RWPE1 (cell line): ENCODE measurements around the gene ADD3.

ENCODE experiments used
- CTCF ChIA-PET: fragments of 350-600 bp; sonication (Branson Sonifier 250); formaldehyde crosslinking; extraction: SDS; loops from one replicate; lab custom pipeline; 2021; lab: Yijun Ruan, JAX
- POLR2A ChIA-PET: fragments of 400-600 bp; formaldehyde crosslinking; extraction: SDS; loops from one replicate; lab custom pipeline; 2020; ENCODE audit warnings: antibody characterized with exemption; ENCODE audit not compliant: low non-redundant PET; lab: Yijun Ruan, JAX
- DNase-seq: peaks from one replicate; pipeline ENCODE4 v3.0.0; 2012; ENCODE audit warnings: low spot score
- H3K27ac ChIP-seq: fragments of 450-650 bp; 2 replicates; pipeline ENCODE4 v1.5.1; 2017
- TF ChIP-seq, protein P1 (sequence below): fragments of 450-650 bp; conservative IDR thresholded peaks from 2 replicates; pipeline ENCODE4 v1.5.1; 2017; ENCODE audit warnings: low read depth, mild to moderate bottlenecking

ADD3 gene

DNA sequence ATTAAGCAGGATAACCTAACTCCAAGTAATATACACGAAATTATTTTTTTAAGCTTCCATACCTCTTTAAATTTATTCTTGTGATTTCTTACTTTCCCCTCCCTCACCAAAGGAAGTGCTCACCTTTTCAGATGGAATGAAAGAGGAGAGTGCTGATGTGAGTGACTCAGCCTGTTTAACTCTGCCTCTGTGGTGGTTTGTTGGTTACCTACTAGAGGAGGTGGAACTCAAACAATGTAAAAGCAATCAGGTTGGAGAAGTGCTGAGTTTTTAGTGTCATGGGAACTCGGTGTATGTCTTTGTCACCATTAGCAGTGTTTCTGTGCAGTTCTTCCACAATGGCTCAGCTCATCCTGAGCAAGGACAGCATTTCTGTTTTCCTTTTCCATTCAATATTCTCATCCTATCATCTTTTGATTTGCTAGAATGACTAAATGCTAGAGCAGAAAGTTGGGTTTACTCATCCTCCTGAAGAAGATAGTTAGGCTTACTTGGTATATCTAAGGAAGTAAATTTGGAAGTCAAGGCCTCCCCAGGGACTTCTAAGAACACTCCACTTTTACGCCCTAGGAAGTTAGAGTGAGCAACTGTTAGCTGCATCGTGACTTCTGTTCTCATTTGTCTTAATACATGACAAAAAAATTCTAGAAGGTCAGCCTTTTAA lies 6.0 kb downstream of the ADD3 start:
- DNase-seq, result peak; percentile 51
- POLR2A ChIA-PET, result no interaction called here
- CTCF ChIA-PET, result interaction anchor here (0.6 to 0.8 kb wide), 2 partner anchors 93 to 129 kb away, joined by 4 to 8 read pairs; no protein-coding TSS in a partner anchor
- TF ChIP-seq, protein P1, sequence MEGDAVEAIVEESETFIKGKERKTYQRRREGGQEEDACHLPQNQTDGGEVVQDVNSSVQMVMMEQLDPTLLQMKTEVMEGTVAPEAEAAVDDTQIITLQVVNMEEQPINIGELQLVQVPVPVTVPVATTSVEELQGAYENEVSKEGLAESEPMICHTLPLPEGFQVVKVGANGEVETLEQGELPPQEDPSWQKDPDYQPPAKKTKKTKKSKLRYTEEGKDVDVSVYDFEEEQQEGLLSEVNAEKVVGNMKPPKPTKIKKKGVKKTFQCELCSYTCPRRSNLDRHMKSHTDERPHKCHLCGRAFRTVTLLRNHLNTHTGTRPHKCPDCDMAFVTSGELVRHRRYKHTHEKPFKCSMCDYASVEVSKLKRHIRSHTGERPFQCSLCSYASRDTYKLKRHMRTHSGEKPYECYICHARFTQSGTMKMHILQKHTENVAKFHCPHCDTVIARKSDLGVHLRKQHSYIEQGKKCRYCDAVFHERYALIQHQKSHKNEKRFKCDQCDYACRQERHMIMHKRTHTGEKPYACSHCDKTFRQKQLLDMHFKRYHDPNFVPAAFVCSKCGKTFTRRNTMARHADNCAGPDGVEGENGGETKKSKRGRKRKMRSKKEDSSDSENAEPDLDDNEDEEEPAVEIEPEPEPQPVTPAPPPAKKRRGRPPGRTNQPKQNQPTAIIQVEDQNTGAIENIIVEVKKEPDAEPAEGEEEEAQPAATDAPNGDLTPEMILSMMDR, result no peak
- H3K27ac ChIP-seq, result no peak overlapping the region

DNA sequence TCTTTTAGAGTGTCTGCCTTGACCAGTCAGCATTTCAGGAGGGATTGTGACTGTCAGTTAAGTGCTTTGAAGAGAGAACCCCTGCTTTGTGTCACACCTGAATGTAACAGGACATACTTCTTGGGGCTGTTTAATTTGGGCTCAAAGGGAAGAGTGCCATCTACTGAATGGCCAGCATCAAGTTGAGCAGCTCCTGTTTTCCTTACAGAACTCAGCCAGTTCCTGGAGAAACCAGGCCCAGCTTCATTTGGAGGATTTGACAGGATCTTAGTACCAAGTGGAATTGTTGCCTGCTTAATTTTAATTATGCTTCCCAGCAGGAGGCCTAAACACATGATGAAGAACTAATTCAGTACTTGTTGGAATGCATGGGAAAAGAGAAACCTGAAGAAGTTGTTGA lies 8.3 kb downstream of the ADD3 start:
- ChIA-PET POLR2A (no interaction called here), CTCF (interaction anchor here (0.5 to 2.0 kb wide), 5 partner anchors 38 to 208 kb away, joined by 3 to 17 read pairs (median 3); no protein-coding TSS in a partner anchor)
- H3K27ac ChIP-seq, result no peak overlapping the region
- TF ChIP-seq, protein P1, result 0 out of 2 replicates have a peak, but pooled peaks have one; percentile 13
- DNase-seq, result no peak

DNA sequence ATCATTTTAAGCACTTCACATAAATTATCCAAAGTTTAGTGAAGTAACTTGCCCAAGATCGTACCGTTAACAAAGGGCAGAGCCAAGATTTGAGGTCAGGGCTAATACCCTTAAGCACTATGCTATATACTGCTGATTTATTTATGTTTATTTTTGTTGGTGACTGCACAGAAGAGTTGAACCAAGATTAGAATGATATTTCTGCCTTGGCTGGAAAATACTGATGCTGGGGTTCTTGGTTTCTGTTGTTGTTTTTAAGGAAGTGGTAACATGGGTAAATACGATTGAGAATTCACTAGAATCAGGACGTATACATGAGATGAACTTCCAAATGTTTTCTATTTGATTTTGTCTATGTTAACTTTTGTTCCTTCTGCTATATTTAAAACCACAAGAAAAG lies 9.3 kb downstream of the ADD3 start:
- ChIA-PET POLR2A (no interaction called here), CTCF (no interaction called here)
- no peak for DNase-seq
- no peak overlapping the region for H3K27ac ChIP-seq
- TF ChIP-seq, protein P1, result no peak

DNA sequence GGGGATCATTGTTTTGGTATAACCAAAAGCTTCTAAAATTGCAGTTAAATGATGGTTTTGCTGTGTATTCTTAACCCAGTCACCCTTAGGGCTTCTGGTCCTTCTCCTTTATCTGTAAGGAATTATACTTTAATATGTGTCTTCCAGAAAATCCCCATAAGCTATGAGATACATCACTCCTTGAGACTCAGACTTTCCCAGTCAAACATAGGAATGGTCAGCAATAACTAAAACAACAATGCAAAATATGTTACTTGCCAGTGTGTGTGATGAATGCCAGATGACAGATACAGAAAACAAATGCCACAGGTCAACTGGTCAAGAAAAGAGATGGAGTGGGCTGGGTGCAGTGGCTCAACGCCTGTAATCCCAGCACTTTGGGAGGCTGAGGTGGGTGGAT lies 10.1 kb downstream of the ADD3 start:
- H3K27ac ChIP-seq, result no peak overlapping the region
- no peak for DNase-seq
- ChIA-PET POLR2A (no interaction called here), CTCF (interaction anchor here (0.5 kb wide), 1 partner anchor 61 kb away, joined by 3 read pairs; no protein-coding TSS in a partner anchor)
- TF ChIP-seq, protein P1, result no peak

DNA sequence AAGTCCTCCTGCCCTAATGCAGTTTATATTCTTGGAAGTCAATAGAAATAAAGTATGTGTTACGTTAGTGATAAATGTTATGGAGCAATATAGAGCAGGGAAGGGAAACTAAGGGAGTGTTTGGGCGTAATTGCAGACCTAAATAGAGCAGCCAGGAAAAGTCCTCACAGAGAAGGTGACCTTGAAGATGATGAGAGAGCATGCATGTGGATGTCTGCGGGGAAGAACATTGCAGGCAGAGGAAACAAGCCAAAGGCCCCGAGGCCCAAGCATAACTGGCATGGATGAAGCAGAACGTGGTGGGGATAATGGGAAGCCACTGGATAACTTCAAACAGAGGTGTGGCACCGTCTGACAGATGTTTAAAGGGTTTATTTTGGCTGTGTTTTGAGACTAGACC lies 12.5 kb downstream of the ADD3 start:
- TF ChIP-seq, protein P1, result no peak
- ChIA-PET CTCF (interaction anchor here (0.6 kb wide), 1 partner anchor 128 kb away, joined by 3 read pairs; no protein-coding TSS in a partner anchor), POLR2A (no interaction called here)
- H3K27ac ChIP-seq, result no peak overlapping the region
- DNase-seq, result no peak

DNA sequence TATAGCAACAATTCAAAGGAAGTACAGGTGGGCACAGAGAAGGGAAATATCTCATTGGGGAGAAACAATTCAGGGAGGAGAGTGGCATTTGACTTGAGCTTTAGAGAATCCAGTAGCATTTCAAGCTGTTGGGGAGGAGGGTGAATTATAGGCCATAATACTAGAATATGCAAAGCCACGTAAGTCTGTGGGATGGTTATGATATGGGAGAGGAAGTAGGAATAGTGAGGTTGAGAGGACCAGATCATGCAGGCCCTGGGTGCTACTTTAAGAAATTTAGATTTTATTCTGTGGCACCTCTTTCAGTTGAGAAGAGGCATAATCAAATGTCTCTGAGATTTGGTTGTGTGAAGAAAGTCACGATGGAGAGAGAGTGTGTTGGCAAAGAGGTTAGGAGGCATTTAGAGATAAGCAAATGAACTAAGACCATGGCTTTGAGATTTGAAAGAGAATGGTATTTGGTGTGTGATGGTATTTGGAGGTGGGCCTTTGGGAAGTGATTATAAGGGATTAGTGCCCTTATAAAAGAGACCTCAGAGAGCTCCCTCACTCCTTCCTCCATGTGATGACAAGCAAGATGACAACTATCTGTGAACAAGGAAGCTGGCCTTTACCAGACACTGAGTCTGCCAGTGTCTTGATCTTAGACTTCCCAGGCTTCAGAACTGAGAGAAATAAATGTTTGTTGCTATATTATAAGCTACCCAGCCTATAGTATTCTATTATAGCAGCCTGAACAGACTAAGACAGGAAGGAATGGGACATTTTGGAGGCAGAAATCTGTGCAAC lies 15.1 kb downstream of the ADD3 start:
- ChIA-PET CTCF (interaction anchor here (0.6 kb wide), 1 partner anchor 1612 kb away, joined by 3 read pairs; no protein-coding TSS in a partner anchor), POLR2A (no interaction called here)
- TF ChIP-seq, protein P1, result no peak
- DNase-seq, result no peak
- H3K27ac ChIP-seq, result no peak overlapping the region
